ENCODE results near the gene CAPS. TPM values are rescaled to one million over a fixed set of nuclear protein-coding genes. Genes with fewer than 3 reads are reported as not detected.
A peak's percentile ranks its signal among the peaks of the same experiment; 100 is the strongest.

Gene CAPS
- total RNA-seq, 1 donor from 2014 or later = 3.3 TPM

DNA sequence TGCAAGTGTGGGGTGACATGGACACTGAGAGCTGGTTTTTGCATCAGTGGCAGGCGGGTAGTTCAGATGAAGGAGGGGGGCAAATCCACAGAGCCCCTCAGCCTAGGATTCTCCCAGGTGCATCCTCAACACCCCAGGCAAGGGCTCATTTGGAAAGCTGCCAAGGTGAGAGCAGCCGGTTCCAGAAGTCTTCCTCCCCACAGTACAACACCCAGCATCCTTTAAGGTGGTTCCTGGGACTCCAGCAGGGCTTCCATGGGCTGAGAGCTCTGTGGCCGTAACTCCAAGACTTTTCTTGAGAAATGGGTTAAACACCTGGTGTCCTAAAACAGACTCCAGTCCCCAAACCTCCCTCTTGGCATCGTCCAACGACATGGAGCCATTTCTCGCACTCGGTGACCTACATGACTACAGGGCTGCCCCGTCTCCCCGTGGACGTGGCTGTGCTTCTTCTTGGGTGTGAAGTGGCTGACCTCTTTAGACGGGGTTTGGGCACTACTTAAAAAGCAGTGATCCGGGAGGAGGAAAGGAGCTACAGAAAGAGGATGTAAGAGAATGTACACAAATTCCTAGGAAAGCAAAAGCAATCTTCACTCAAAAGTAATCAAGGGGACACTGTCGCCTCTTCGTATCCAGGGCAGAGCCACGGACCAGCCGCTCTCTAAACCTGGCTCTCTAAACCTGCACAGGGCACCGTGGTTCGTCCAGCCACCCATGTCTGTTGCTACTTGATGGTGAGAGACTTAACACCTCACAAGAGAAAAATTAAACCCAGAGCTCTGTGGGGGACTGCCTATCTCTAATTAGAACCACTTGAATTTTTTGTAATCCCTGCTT, 38.4 kb downstream of the CAPS start:
- no peak for DNase-seq (ENCODE audit: low spot score)
- Mint-ChIP-seq H3K4me3 (ENCODE audit: low read depth) (no peak overlapping the region), H3K27ac (peak overlapping the region; percentile 94), H3K36me3 (ENCODE audit: low read depth) (peaks cover 59% of the 10 kb centered on the region), H3K4me1 (ENCODE audit: low read depth) (peaks cover 73% of the 10 kb centered on the region), H3K27me3 (ENCODE audit: low read depth) (no peaks in the 10 kb centered on the region), H3K9me3 (no peaks in the 10 kb centered on the region)
- intact Hi-C loops (cut with micrococcal nuclease) = loop anchor here (2.0 kb wide), 1 partner anchor 48 kb away; the partner anchor contains the start of gene VMAC

DNA sequence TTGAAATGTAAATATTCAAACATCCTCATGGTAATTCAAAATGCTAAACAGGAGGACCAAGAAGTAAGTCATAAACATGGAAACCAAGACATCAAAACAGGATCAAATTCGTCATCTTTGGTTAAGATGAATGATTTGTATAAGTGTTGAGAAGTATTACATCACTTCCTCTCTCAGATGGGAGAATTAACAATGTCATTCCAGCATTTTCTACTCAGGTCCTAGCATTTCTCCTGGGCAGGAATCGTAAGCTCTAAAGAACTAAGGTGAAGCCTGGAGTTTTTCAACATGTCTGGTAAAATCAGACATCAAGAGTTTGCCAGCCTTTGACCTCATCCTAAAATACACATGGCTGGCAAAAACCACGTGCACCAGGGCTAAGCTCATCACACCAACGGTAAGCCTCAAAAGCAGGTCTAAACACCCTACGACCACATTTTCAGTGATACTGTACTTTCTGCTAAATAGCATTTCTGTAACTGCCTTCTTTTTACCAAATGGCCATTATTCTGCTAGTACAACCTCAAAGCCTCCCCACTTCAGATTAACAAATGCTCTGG, 39.1 kb downstream of the CAPS start:
- Mint-ChIP-seq H3K27me3 (ENCODE audit: low read depth) (no peaks in the 10 kb centered on the region), H3K9me3 (no peaks in the 10 kb centered on the region), H3K27ac (peak overlapping the region; percentile 94), H3K36me3 (ENCODE audit: low read depth) (peaks cover 57% of the 10 kb centered on the region), H3K4me1 (ENCODE audit: low read depth) (peaks cover 71% of the 10 kb centered on the region), H3K4me3 (ENCODE audit: low read depth) (peak overlapping the region; percentile 76)
- intact Hi-C loops (cut with micrococcal nuclease) = loop anchor here (2.0 kb wide), 1 partner anchor 48 kb away; the partner anchor contains the start of gene VMAC
- no peak for DNase-seq (ENCODE audit: low spot score)

DNA sequence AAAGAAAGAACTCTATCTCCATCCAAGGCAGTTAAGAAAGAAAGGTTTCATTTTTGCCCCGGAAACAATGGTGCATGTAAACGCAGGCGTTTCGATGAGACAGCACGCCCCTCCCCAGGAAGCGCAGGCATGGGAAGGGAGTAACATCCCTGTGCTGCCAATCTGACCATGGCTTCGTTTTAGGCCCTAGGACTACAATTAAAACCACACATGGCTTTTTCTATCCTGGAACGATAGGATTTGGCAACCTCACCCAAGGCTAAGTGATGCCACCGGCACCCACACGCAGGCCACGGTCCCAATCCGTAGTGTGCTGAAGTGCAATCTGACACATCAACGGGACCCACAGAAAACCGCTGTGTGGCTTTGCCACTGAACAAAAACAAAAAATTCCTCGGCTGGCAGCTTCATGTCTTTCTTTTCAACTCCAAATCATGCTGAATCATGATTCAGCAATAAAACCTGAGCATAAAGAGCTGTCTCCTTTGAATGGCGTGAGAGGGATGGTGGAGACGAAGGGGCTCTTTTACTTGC, 39.7 kb downstream of the CAPS start:
- H3K27me3 Mint-ChIP-seq (ENCODE audit: low read depth) = no peaks in the 10 kb centered on the region
- peak; percentile 23 for DNase-seq (ENCODE audit: low spot score)
- H3K27ac Mint-ChIP-seq = peak overlapping the region; percentile 94
- intact Hi-C loops (cut with micrococcal nuclease) = loop anchor here (1.0 to 2.0 kb wide), 2 partner anchors 9 to 49 kb away; partner anchors contain the start of gene VMAC
- no peaks in the 10 kb centered on the region for H3K9me3 Mint-ChIP-seq
- peaks cover 66% of the 10 kb centered on the region for H3K4me1 Mint-ChIP-seq (ENCODE audit: low read depth)
- H3K4me3 Mint-ChIP-seq (ENCODE audit: low read depth) = peak overlapping the region; percentile 76
- H3K36me3 Mint-ChIP-seq (ENCODE audit: low read depth) = peaks cover 54% of the 10 kb centered on the region

DNA sequence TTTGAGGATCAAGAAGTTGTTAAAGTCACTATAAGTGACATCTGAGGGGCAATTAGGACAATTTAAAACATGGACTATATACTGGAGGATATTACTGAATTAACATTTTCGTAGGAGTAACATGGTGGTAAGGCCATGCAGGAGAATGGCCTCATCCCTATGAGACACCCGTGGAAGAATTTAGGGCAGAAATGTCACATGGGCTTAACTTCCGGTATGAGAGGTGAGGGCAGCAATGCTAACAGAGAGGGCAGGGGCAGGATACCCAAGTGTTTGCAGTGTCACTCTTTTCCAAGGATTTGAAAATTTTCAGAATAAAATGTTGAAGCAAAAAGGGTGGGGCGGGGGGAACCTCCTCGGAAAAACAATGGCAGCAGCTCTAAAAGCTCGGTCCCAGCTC, 40.2 kb downstream of the CAPS start:
- Mint-ChIP-seq H3K27ac (peak overlapping the region; percentile 94), H3K9me3 (no peaks in the 10 kb centered on the region), H3K27me3 (ENCODE audit: low read depth) (no peaks in the 10 kb centered on the region), H3K4me1 (ENCODE audit: low read depth) (peaks cover 63% of the 10 kb centered on the region), H3K36me3 (ENCODE audit: low read depth) (peaks cover 50% of the 10 kb centered on the region), H3K4me3 (ENCODE audit: low read depth) (peak overlapping the region; percentile 76)
- intact Hi-C loops (cut with micrococcal nuclease) = loop anchor here (1.0 kb wide), 1 partner anchor 8 kb away; no protein-coding TSS in a partner anchor
- no peak for DNase-seq (ENCODE audit: low spot score)

DNA sequence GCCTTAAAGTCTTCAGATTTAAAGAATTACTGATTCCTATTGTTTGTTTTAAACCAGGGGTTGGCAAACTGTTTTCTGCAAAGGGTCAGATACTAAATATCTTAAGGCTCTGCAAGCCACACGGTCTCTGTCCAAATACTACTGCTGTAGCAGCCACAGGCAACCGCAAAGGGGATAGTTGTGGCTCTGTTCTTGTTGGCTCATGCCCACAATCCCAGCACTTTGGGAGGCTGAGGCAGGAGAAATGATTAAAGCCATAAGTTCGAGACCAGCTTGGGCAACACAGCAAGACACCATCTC, 41.5 kb downstream of the CAPS start:
- Mint-ChIP-seq H3K9me3 (no peaks in the 10 kb centered on the region), H3K27ac (no peak overlapping the region), H3K4me3 (ENCODE audit: low read depth) (no peak overlapping the region), H3K36me3 (ENCODE audit: low read depth) (peaks cover 38% of the 10 kb centered on the region), H3K4me1 (ENCODE audit: low read depth) (peaks cover 56% of the 10 kb centered on the region), H3K27me3 (ENCODE audit: low read depth) (no peaks in the 10 kb centered on the region)
- intact Hi-C loops (cut with micrococcal nuclease) = no loop called here
- no peak for DNase-seq (ENCODE audit: low spot score)

DNA sequence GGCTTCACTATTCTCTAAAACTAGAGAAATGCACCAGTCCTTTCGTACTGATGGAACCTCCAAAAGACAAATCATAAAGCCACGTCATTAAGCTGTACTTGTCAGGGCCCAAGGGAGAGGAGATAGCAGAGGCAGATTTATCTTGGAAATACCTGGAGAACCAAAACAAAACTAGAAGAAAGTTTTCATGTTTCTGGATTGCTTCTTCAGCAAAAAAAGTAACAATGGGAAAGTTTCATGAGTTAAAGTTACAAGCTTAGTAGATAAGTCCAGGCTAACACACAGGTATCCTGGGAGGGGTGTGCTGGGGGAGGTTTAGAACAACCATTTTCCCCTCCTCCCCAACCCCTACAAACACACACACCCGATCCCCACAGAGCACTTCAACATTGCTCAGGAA, 42.3 kb downstream of the CAPS start:
- H3K4me1 Mint-ChIP-seq (ENCODE audit: low read depth) = peaks cover 49% of the 10 kb centered on the region
- intact Hi-C loops (cut with micrococcal nuclease) = no loop called here
- no peaks in the 10 kb centered on the region for H3K9me3 Mint-ChIP-seq
- H3K4me3 Mint-ChIP-seq (ENCODE audit: low read depth) = no peak overlapping the region
- no peak for DNase-seq (ENCODE audit: low spot score)
- H3K27ac Mint-ChIP-seq = peak overlapping the region; percentile 55
- peaks cover 31% of the 10 kb centered on the region for H3K36me3 Mint-ChIP-seq (ENCODE audit: low read depth)
- H3K27me3 Mint-ChIP-seq (ENCODE audit: low read depth) = no peaks in the 10 kb centered on the region

- DNase-seq (ENCODE audit: low spot score) = no peak
- no peaks in the 10 kb centered on the region for H3K27me3 Mint-ChIP-seq (ENCODE audit: low read depth)
- intact Hi-C loops (cut with micrococcal nuclease) = no loop called here
- H3K9me3 Mint-ChIP-seq = no peaks in the 10 kb centered on the region
- no peak overlapping the region for H3K27ac Mint-ChIP-seq
- H3K36me3 Mint-ChIP-seq (ENCODE audit: low read depth) = peaks cover 26% of the 10 kb centered on the region
- H3K4me1 Mint-ChIP-seq (ENCODE audit: low read depth) = peaks cover 47% of the 10 kb centered on the region
- H3K4me3 Mint-ChIP-seq (ENCODE audit: low read depth) = no peak overlapping the region
Observed at GRCh38 chr19:5956728-5957127, 42.7 kb downstream of the CAPS start.

- H3K9me3 Mint-ChIP-seq = no peaks in the 10 kb centered on the region
- no peak for DNase-seq (ENCODE audit: low spot score)
- no peaks in the 10 kb centered on the region for H3K27me3 Mint-ChIP-seq (ENCODE audit: low read depth)
- no peak overlapping the region for H3K4me3 Mint-ChIP-seq (ENCODE audit: low read depth)
- H3K27ac Mint-ChIP-seq = no peak overlapping the region
- intact Hi-C loops (cut with micrococcal nuclease) = no loop called here
- peaks cover 49% of the 10 kb centered on the region for H3K4me1 Mint-ChIP-seq (ENCODE audit: low read depth)
- H3K36me3 Mint-ChIP-seq (ENCODE audit: low read depth) = peaks cover 22% of the 10 kb centered on the region
Observed at GRCh38 chr19:5957170-5957569, 43.1 kb downstream of the CAPS start.

DNA sequence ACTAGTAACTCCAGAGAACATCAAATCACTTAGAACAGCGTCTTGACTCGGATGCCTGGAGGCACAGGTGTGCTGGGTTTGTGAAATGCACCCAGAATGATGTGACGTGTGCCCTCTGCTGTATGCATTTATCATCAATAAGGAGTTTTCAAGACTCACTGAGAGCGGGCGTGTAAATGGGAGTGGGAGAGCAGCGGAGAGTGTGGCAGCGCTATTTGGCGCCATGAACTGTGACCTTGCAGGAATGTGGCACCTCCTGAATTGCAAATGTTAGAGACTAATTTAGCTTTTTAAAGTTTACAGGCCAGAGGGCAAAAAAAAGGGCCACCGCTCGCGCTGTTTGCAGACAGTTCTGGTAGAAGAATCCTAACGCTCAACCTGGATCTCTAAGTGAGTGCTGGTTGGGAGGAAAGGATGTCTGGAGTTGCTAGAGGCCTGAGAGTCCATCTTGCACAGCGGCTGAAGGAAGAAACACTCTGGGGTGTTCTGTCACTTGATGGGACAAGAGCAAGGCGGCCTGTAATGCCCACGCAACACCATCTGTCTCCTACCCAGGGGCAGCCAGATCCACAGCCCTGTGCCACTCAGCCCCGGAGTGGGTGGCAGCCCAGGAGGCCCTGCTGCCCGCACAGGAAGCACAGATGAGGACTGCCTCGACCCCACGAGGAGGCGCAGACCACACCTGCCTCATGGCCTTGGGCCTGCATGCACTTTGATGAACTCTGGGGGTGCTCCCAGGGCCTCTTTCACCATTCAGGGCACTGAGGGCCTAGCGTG, 44.2 kb downstream of the CAPS start:
- no peak overlapping the region for H3K27ac Mint-ChIP-seq
- peaks cover 14% of the 10 kb centered on the region for H3K36me3 Mint-ChIP-seq (ENCODE audit: low read depth)

DNA sequence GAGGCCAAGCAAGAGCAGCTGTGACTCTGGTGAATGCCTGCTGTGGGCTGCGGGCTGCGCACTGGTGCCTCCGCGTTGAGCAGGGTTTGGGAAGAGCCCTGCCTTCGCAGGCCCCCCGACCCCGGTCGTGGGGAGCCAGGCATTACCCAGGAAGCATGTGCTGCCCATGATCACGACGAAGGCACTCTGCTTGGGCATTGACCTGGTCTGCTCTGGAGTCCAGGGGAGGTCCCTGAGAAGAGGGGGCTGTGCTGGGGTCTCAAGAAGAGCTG, 44.7 kb downstream of the CAPS start:
- DNase-seq (ENCODE audit: low spot score) = no peak
- peaks cover 14% of the 10 kb centered on the region for H3K36me3 Mint-ChIP-seq (ENCODE audit: low read depth)
- no peaks in the 10 kb centered on the region for H3K27me3 Mint-ChIP-seq (ENCODE audit: low read depth)
- intact Hi-C loops (cut with micrococcal nuclease) = no loop called here
- peaks cover 48% of the 10 kb centered on the region for H3K4me1 Mint-ChIP-seq (ENCODE audit: low read depth)
- no peak overlapping the region for H3K4me3 Mint-ChIP-seq (ENCODE audit: low read depth)
- peak overlapping the region; percentile 25 for H3K27ac Mint-ChIP-seq
- no peaks in the 10 kb centered on the region for H3K9me3 Mint-ChIP-seq

More for the DNA sequence above, 44.2 kb downstream of the CAPS start:
- H3K27me3 Mint-ChIP-seq (ENCODE audit: low read depth) = no peaks in the 10 kb centered on the region
- DNase-seq (ENCODE audit: low spot score) = no peak
- H3K9me3 Mint-ChIP-seq = no peaks in the 10 kb centered on the region
- H3K4me3 Mint-ChIP-seq (ENCODE audit: low read depth) = no peak overlapping the region
- peaks cover 50% of the 10 kb centered on the region for H3K4me1 Mint-ChIP-seq (ENCODE audit: low read depth)
- intact Hi-C loops (cut with micrococcal nuclease) = no loop called here

DNA sequence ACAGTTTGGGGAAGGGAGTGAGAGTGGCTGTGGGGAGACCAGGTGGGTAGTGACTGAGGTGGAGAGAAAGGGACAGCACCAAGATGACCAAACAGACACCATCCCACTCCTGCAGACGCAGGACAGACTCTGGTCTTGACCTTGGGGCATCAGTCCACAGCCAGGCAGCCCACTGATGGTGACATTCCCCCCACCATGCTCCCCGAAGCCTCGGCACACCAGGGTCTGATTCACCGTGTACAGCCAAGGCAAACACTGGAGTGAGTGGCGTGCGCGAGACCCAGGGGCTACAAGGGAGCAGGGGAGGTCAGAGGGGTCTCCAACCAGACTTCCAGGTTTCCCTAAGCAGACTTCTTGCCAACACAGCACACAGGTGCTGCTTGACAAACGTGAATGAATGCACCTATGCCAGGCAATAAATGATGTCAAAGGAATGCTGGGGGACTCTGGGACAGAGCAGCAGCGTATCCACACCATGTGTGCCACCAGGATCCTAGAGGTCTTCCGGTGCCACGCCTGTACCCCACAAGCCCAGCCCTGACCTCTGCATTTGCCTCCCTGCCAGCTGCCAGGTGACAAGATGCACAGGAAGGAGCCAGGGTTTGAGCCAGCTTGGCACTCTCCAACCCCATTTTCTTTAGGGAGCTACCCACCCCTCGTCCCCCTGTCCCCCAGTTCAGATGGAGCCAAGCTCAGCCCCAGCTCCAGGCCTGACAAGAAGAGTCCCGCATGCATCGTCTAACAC, 45.4 kb downstream of the CAPS start:
- intact Hi-C loops (cut with micrococcal nuclease) = loop anchor here (10.0 kb wide), 1 partner anchor 155 kb away; the partner anchor contains the start of gene NRTN

More for the DNA sequence above, 45.4 kb downstream of the CAPS start:
- H3K4me1 Mint-ChIP-seq (ENCODE audit: low read depth) = peaks cover 44% of the 10 kb centered on the region
- H3K27me3 Mint-ChIP-seq (ENCODE audit: low read depth) = no peaks in the 10 kb centered on the region
- peaks cover 11% of the 10 kb centered on the region for H3K36me3 Mint-ChIP-seq (ENCODE audit: low read depth)
- no peak for DNase-seq (ENCODE audit: low spot score)
- peak overlapping the region; percentile 25 for H3K27ac Mint-ChIP-seq
- no peaks in the 10 kb centered on the region for H3K9me3 Mint-ChIP-seq
- H3K4me3 Mint-ChIP-seq (ENCODE audit: low read depth) = no peak overlapping the region

Measured in activated T-helper 2 cell treated with anti-CD3 and anti-CD28 coated beads, Interferon-gamma antibody, Interleukin-2, Interleukin-4, amounts not matched to agents 10 μg/mL and 5 μg/mL and 100 μg/mL, durations not matched to agents 14 hours and 24 hours and 36 hours (primary cell).